ENCODE data around the gene BFSP2.

- TF ChIP-seq POLR2AphosphoS5 (IDR thresholded peaks at IDR 0.05), result no peak
- no peak for TF ChIP-seq CTCF (IDR thresholded peaks at IDR 0.05)
Observed at GRCh38 chr3:133464573-133464972, 64.7 kb downstream of the BFSP2 start.
